ENCODE data around the gene CNTFR. TPM values are rescaled to one million over a fixed set of nuclear protein-coding genes. Genes with fewer than 3 reads are reported as not detected.

Gene CNTFR
- total and polyA plus RNA-seq, 10 of the 15 experiments (the other 5 are each of a cell fraction or from before 2014, with no cell fraction given) = not detected

GRCh38 chr9:34555500-34555899 is 34.0 kb downstream of the CNTFR start (continued):
- TF ChIP-seq ZSCAN29 (IDR thresholded peaks at IDR 0.05) = no peak

GRCh38 chr9:34555002-34555348 is 34.5 kb downstream of the CNTFR start:
- H3K9ac ChIP-seq (ENCODE audit: control insufficient read depth, insufficient read depth, low read length) = no peak overlapping the region
- ChIA-PET CTCF (no interaction called here), POLR2A (no interaction called here), SMC1A (ENCODE audit: uncharacterized antibody, unreplicated experiment) (no interaction called here), RAD21 (ENCODE audit: unreplicated experiment) (no interaction called here)
- in situ Hi-C loops (cut with MboI) (no loop called here), intact Hi-C loops (cut with micrococcal nuclease; ENCODE audit: unreplicated experiment) (no loop called here)
- H3K4me2 ChIP-seq (ENCODE audit: control insufficient read depth, insufficient read depth) = no peak overlapping the region
- no peak overlapping the region for H3K27ac ChIP-seq (ENCODE audit: control insufficient read depth, insufficient read depth)
- no peak for TF ChIP-seq SUPT20H (IDR thresholded peaks at IDR 0.05; ENCODE audit: borderline replicate concordance, control insufficient read depth, low read depth, low read length)
- no peak for TF ChIP-seq SMARCA5 (IDR thresholded peaks at IDR 0.05)
- no peak for TF ChIP-seq TAF1 (IDR thresholded peaks at IDR 0.05; ENCODE audit: borderline replicate concordance, low read depth, low read length)
- TF ChIP-seq RAD51 (IDR thresholded peaks at IDR 0.05) = no peak
- TF ChIP-seq MEF2B (IDR thresholded peaks at IDR 0.05; ENCODE audit: partially characterized antibody, poor library complexity, severe bottlenecking) = no peak
- no peak for TF ChIP-seq ZNF207 (IDR thresholded peaks at IDR 0.05; ENCODE audit: borderline replicate concordance)
- no peak for TF ChIP-seq CUX1 (IDR thresholded peaks at IDR 0.05; ENCODE audit: insufficient replicate concordance, low read depth, low read length)
- no peak for TF ChIP-seq BCLAF1 (IDR thresholded peaks at IDR 0.05)
- H3K4me3 ChIP-seq = no peak overlapping the region
- no peaks in the 10 kb centered on the region for H3K9me3 ChIP-seq (replicated peaks; ENCODE audit: control insufficient read depth, insufficient read depth, low read length)
- H3K4me1 ChIP-seq (ENCODE audit: control insufficient read depth, insufficient read depth, low read length) = no peaks in the 10 kb centered on the region
- WGBS (ENCODE audit: insufficient coverage, insufficient replicate concordance, low lambda C conversion rate, missing lambda C conversion rate) = 72% methylated on average over 23 of the region's 23 CpGs
- H4K20me1 ChIP-seq (ENCODE audit: control insufficient read depth, insufficient read depth) = peaks cover 3% of the 10 kb centered on the region
- H2AFZ ChIP-seq (ENCODE audit: control insufficient read depth, low read depth, low read length) = no peak overlapping the region
- H3K27me3 ChIP-seq (replicated peaks in 1 of 2; ENCODE audit: control insufficient read depth in 2 of 2, insufficient read depth in 2 of 2, low read length in 1 of 2) = peaks cover 0 to 2% of the 10 kb centered on the region in 2 experiments; a peak in 3 of 4 replicates
- no peaks in the 10 kb centered on the region for H3K36me3 ChIP-seq (ENCODE audit: control insufficient read depth in 2 of 2, insufficient read depth in 2 of 2, low read length in 1 of 2)
- FAIRE-seq = no peak
- BruUV-seq (replicated peaks) = no TSS peak
- no peak for DNase-seq (ENCODE audit: low read depth, low spot score)
- ATAC-seq = no peak
- H3K79me2 ChIP-seq (ENCODE audit: control insufficient read depth, insufficient read depth, low read length) = no peaks in the 10 kb centered on the region
